Progenitor cell of endocrine pancreas (in vitro differentiated cells): ENCODE results near the gene MTAP. TPM values are rescaled to one million over a fixed set of nuclear protein-coding genes. Genes with fewer than 3 reads are reported as not detected.

Experiments used
- DNase-seq: peaks from one replicate; pipeline ENCODE4 v3.0.0; 2021; ENCODE audit warnings: low spot score; ENCODE audit not compliant: unreplicated experiment
- H3K27ac Mint-ChIP-seq: 2 replicates; pipeline ENCODE4 v1.8.0; 2021; ENCODE audit warnings: mild to moderate bottlenecking, moderate library complexity, mixed read lengths
- H3K27me3 Mint-ChIP-seq: 2 replicates; pipeline ENCODE4 v1.8.0; 2021; ENCODE audit warnings: mixed read lengths
- H3K36me3 Mint-ChIP-seq: 2 replicates; pipeline ENCODE4 v1.8.0; 2022; ENCODE audit warnings: mixed read lengths; ENCODE audit not compliant: insufficient read depth
- H3K4me1 Mint-ChIP-seq: 2 replicates; pipeline ENCODE4 v1.8.0; 2021; ENCODE audit warnings: low read depth, mixed read lengths
- H3K4me3 Mint-ChIP-seq: 2 replicates; pipeline ENCODE4 v1.8.0; 2021; ENCODE audit warnings: low read depth, mild to moderate bottlenecking, moderate library complexity, mixed read lengths
- H3K9me3 Mint-ChIP-seq: 2 replicates; pipeline ENCODE4 v1.8.0; 2021; ENCODE audit warnings: low read depth, mixed read lengths
- total RNA-seq: library from RNA; stranded (reverse); gene quantifications from 2 replicates; pipeline ENCODE4 v1.2.1, GENCODE V29; 2021
- TF ChIP-seq, protein P1 (sequence below): fragments of 200-600 bp; sonication (generic); IDR thresholded peaks from one replicate; pipeline ENCODE4 v1.5.0; 2021; ENCODE audit warnings: antibody characterized with exemption, mild to moderate bottlenecking; ENCODE audit not compliant: unreplicated experiment

The MTAP gene
- total RNA-seq, 1 donor from 2014 or later = 73.4 TPM

- DNase-seq = no peak
- TF ChIP-seq, protein P1, sequence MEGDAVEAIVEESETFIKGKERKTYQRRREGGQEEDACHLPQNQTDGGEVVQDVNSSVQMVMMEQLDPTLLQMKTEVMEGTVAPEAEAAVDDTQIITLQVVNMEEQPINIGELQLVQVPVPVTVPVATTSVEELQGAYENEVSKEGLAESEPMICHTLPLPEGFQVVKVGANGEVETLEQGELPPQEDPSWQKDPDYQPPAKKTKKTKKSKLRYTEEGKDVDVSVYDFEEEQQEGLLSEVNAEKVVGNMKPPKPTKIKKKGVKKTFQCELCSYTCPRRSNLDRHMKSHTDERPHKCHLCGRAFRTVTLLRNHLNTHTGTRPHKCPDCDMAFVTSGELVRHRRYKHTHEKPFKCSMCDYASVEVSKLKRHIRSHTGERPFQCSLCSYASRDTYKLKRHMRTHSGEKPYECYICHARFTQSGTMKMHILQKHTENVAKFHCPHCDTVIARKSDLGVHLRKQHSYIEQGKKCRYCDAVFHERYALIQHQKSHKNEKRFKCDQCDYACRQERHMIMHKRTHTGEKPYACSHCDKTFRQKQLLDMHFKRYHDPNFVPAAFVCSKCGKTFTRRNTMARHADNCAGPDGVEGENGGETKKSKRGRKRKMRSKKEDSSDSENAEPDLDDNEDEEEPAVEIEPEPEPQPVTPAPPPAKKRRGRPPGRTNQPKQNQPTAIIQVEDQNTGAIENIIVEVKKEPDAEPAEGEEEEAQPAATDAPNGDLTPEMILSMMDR = no peak
- Mint-ChIP-seq H3K9me3 (peaks cover 12% of the 10 kb centered on the region), H3K4me3 (no peak overlapping the region), H3K36me3 (peaks cover 4% of the 10 kb centered on the region), H3K27ac (no peak overlapping the region), H3K27me3 (no peaks in the 10 kb centered on the region), H3K4me1 (no peaks in the 10 kb centered on the region)
These were observed 117.2 kb downstream of the MTAP start for GRCh38 chr9:21919377-21920362.

- DNase-seq = no peak
- Mint-ChIP-seq H3K27me3 (no peaks in the 10 kb centered on the region), H3K4me3 (no peak overlapping the region), H3K27ac (no peak overlapping the region), H3K4me1 (no peaks in the 10 kb centered on the region), H3K36me3 (peaks cover 2% of the 10 kb centered on the region), H3K9me3 (peaks cover under 1% of the 10 kb centered on the region)
- TF ChIP-seq, protein P1 = no peak
These were observed 121.3 kb downstream of the MTAP start for GRCh38 chr9:21923694-21924093.

DNA sequence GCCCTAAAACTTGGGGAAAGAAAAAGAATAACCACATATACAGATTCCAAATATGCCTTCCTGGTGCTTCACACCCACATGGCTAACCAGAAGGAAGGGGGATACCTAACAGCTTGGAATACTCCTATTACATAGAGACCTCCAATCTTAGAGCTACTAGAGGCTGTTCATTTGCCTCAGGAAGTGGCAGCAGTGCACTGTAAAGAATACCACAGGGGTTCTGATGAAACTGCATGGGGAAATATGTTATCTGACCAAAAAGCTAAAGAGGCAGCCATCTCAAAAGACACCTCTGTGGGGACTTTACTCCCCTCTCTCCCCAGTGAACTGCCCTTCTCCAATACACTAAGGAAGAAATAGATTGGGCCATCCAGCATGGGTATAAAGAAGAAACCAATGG is 125.3 kb downstream of the MTAP start:
- H3K9me3 Mint-ChIP-seq = no peaks in the 10 kb centered on the region
- no peak overlapping the region for H3K27ac Mint-ChIP-seq
- no peak overlapping the region for H3K4me3 Mint-ChIP-seq
- TF ChIP-seq, protein P1 = no peak
- H3K36me3 Mint-ChIP-seq = peaks cover 7% of the 10 kb centered on the region
- no peaks in the 10 kb centered on the region for H3K4me1 Mint-ChIP-seq
- no peak for DNase-seq
- no peaks in the 10 kb centered on the region for H3K27me3 Mint-ChIP-seq

DNA sequence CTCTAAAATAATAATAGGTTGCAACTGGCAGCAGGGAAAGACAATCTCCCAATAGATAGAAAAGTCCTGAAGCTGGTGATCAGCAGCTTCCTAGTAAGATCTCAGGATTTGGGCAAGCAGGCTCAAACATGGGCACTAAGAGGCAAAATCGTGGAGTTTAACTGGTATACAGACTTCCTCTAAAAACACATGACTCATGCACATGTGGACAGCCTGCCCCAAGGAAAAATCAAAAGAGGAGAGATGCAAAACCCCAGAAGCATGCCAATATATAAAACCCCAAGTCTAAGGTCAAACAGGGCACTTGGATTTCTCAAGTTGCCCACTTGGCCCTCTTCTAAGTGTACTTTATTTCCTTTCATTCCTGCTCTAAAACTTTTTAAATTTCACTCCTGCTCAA is 129.0 kb downstream of the MTAP start:
- Mint-ChIP-seq H3K27me3 (no peaks in the 10 kb centered on the region), H3K4me3 (no peak overlapping the region), H3K4me1 (no peaks in the 10 kb centered on the region), H3K27ac (no peak overlapping the region), H3K9me3 (no peaks in the 10 kb centered on the region), H3K36me3 (peaks cover 7% of the 10 kb centered on the region)
- no peak for DNase-seq
- TF ChIP-seq, protein P1 = no peak

DNA sequence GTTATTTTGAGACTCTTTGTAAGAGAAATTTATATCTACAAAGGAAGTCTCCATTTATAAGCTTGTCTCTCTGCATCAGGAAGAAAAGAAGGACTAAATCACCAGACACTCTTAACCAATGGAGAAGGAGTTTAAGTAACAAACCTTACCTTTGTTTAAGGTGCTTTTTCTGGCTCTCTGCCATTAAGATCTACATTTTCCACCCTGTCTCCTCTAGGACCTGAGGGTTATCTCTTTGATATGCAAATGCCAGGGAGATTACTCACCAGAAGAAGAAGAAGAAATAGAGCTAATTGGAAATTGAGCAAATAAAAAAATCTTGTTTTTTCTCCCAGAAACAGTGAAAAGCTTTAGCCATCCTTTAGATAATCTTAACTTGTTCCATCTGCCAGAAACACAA is 130.8 kb downstream of the MTAP start:
- Mint-ChIP-seq H3K36me3 (peaks cover 7% of the 10 kb centered on the region), H3K27me3 (no peaks in the 10 kb centered on the region), H3K4me1 (no peaks in the 10 kb centered on the region), H3K4me3 (no peak overlapping the region), H3K9me3 (no peaks in the 10 kb centered on the region), H3K27ac (no peak overlapping the region)
- DNase-seq = no peak
- TF ChIP-seq, protein P1 = no peak
